Inflammatory macrophage treated with lipopolysaccharide for 1 hour (primary cell): ENCODE data around the gene RASSF10.
"Not testable (repeated sequence)": the region's sequence is repeated elsewhere in the genome, so short reads cannot be mapped to it uniquely, and the experiment has no call there.

ENCODE experiments used
- DNase-seq, 2 donors: peaks; one replicate each; pipeline ENCODE4 v3.0.0-alpha.2; 2020 to 2022

Gene RASSF10

GRCh38 chr11:13029872-13030271 lies 20.8 kb downstream of the RASSF10 start:
- DNase-seq, result no peak

GRCh38 chr11:13030857-13031256 lies 21.7 kb downstream of the RASSF10 start:
- DNase-seq, result no peak

- no peak for DNase-seq
Measured at GRCh38 chr11:13031349-13031748, 22.2 kb downstream of the RASSF10 start.

GRCh38 chr11:13033760-13034533 lies 24.8 kb downstream of the RASSF10 start:
- no peak for DNase-seq

- DNase-seq, result no peak
Measured at GRCh38 chr11:13035711-13036110, 26.6 kb downstream of the RASSF10 start.

GRCh38 chr11:13036235-13036634 lies 27.1 kb downstream of the RASSF10 start:
- DNase-seq, result no peak

GRCh38 chr11:13038366-13038765 lies 29.2 kb downstream of the RASSF10 start:
- DNase-seq, result no peak

- no peak for DNase-seq
Measured at GRCh38 chr11:13039126-13039525, 30.0 kb downstream of the RASSF10 start.

- no peak for DNase-seq
Measured at GRCh38 chr11:13040969-13041561, 31.9 kb downstream of the RASSF10 start.

- DNase-seq, result no peak
Measured at GRCh38 chr11:13042873-13043342, 33.8 kb downstream of the RASSF10 start.

- no peak for DNase-seq
Measured at GRCh38 chr11:13043912-13044628, 35.0 kb downstream of the RASSF10 start.

- not testable (repeated sequence) for DNase-seq
Measured at GRCh38 chr11:13045089-13045488, 36.0 kb downstream of the RASSF10 start.

- DNase-seq, result no peak
Measured at GRCh38 chr11:13045734-13046133, 36.6 kb downstream of the RASSF10 start.

GRCh38 chr11:13046637-13047570 lies 37.8 kb downstream of the RASSF10 start:
- no peak for DNase-seq

GRCh38 chr11:13047884-13048283 lies 38.8 kb downstream of the RASSF10 start:
- DNase-seq, result no peak

- no peak for DNase-seq
Measured at GRCh38 chr11:13051257-13051656, 42.1 kb downstream of the RASSF10 start.

GRCh38 chr11:13052130-13052571 lies 43.0 kb downstream of the RASSF10 start:
- no peak for DNase-seq

GRCh38 chr11:13053255-13053917 lies 44.3 kb downstream of the RASSF10 start:
- DNase-seq, result no peak

- no peak for DNase-seq
Measured at GRCh38 chr11:13054278-13054677, 45.2 kb downstream of the RASSF10 start.

- DNase-seq, result no peak
Measured at GRCh38 chr11:13055200-13055599, 46.1 kb downstream of the RASSF10 start.

- no peak for DNase-seq
Measured at GRCh38 chr11:13061294-13061990, 52.3 kb downstream of the RASSF10 start.
